ENCODE results near the gene TMEM95.

DNA sequence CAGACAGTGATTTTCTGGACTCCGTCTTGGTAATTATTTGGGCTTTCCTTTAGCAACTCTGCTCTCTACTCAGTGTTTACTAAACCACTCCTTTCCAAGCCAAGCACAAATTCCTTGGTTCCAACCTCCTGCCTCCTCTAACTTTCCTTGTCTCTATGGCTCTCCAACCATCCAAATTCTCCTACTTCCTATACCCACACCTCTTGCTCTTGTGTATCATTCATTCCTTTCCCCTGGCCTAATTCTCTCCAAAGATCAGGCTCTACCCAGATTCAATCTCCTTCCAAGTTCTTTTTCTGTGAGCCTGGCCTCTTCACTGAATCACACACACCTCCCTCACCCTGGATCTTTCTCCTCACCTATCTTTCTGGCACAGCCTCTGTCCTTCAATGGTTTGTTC, 26.9 kb upstream of the TMEM95 start:
- TF ChIP-seq, protein P1, sequence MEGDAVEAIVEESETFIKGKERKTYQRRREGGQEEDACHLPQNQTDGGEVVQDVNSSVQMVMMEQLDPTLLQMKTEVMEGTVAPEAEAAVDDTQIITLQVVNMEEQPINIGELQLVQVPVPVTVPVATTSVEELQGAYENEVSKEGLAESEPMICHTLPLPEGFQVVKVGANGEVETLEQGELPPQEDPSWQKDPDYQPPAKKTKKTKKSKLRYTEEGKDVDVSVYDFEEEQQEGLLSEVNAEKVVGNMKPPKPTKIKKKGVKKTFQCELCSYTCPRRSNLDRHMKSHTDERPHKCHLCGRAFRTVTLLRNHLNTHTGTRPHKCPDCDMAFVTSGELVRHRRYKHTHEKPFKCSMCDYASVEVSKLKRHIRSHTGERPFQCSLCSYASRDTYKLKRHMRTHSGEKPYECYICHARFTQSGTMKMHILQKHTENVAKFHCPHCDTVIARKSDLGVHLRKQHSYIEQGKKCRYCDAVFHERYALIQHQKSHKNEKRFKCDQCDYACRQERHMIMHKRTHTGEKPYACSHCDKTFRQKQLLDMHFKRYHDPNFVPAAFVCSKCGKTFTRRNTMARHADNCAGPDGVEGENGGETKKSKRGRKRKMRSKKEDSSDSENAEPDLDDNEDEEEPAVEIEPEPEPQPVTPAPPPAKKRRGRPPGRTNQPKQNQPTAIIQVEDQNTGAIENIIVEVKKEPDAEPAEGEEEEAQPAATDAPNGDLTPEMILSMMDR (IDR thresholded peaks at IDR 0.05): no peak
- TF ChIP-seq POLR2A (IDR thresholded peaks at IDR 0.05): no peak

Data from heart left ventricle (tissue), 13 donors.